HepG2 (cell line): ENCODE data around the gene PYGL. TPM values are rescaled to one million over a fixed set of nuclear protein-coding genes. Genes with fewer than 3 reads are reported as not detected.

Experiments used
- ADNP ChIP-seq: sonication (generic); formaldehyde crosslinking; IDR thresholded peaks from 2 replicates; pipeline ENCODE4 v1.4.0; 2020; ENCODE audit warnings: missing genetic modification reagents
- BRCA1 ChIP-seq: sonication (generic); formaldehyde crosslinking; IDR thresholded peaks from 2 replicates; pipeline ENCODE4 v1.4.0; 2020; ENCODE audit warnings: missing genetic modification reagents
- CBFB ChIP-seq: sonication (generic); formaldehyde crosslinking; IDR thresholded peaks from 2 replicates; pipeline ENCODE4 v1.4.0; 2020; ENCODE audit warnings: missing genetic modification reagents
- FOXK1 ChIP-seq: sonication (generic); formaldehyde crosslinking; IDR thresholded peaks from 2 replicates; pipeline ENCODE4 v1.4.0; 2020; ENCODE audit warnings: low read depth, missing genetic modification reagents, borderline replicate concordance
- KAT2B ChIP-seq: fragments of 150-350 bp; IDR thresholded peaks from 2 replicates; pipeline ENCODE4 v1.6.1; 2014; ENCODE audit warnings: low read depth, low read length, borderline replicate concordance
- KLF12 ChIP-seq: sonication (generic); formaldehyde crosslinking; IDR thresholded peaks from 2 replicates; pipeline ENCODE4 v1.4.0; 2020; ENCODE audit warnings: missing genetic modification reagents, borderline replicate concordance
- MIER2 ChIP-seq: IDR thresholded peaks from 2 replicates; pipeline ENCODE4 v1.6.1; 2016; ENCODE audit warnings: missing biosample characterization, missing genetic modification reagents
- MTA1 ChIP-seq: sonication (generic); formaldehyde crosslinking; IDR thresholded peaks from 2 replicates; pipeline ENCODE4 v1.4.0; 2020; ENCODE audit warnings: missing genetic modification reagents, mild to moderate bottlenecking, borderline replicate concordance
- MZF1 ChIP-seq: sonication (generic); formaldehyde crosslinking; IDR thresholded peaks from 2 replicates; pipeline ENCODE4 v1.8.1; 2023; ENCODE audit warnings: mild to moderate bottlenecking, missing genetic modification reagents, borderline replicate concordance
- NFE2L2 ChIP-seq: fragments of 150-350 bp; IDR thresholded peaks from 2 replicates; pipeline ENCODE4 v1.6.1; 2014; ENCODE audit warnings: low read length
- NRL ChIP-seq: sonication (generic); formaldehyde crosslinking; IDR thresholded peaks from 2 replicates; pipeline ENCODE4 v1.5.0; 2020; ENCODE audit warnings: missing genetic modification reagents, mild to moderate bottlenecking, moderate library complexity, borderline replicate concordance
- SYNCRIP ChIP-seq: fragments of 200-400 bp; formaldehyde crosslinking; IDR thresholded peaks from 2 replicates; pipeline ENCODE4 v1.6.1; 2018; ENCODE audit warnings: mild to moderate bottlenecking, low read depth, low read length; ENCODE audit not compliant: insufficient read depth
- ZC3H4 ChIP-seq: sonication (generic); formaldehyde crosslinking; IDR thresholded peaks from 2 replicates; pipeline ENCODE4 v1.4.0; 2020; ENCODE audit warnings: missing genetic modification reagents, borderline replicate concordance
- ZNF20 ChIP-seq: sonication (generic); formaldehyde crosslinking; IDR thresholded peaks from 2 replicates; pipeline ENCODE4 v1.4.0; 2020; ENCODE audit warnings: mild to moderate bottlenecking, moderate library complexity, missing genetic modification reagents
- ZNF3 ChIP-seq: IDR thresholded peaks from 2 replicates; pipeline ENCODE4 v1.7.0; 2017; ENCODE audit warnings: inconsistent platforms
- ZNF552 ChIP-seq: sonication (generic); formaldehyde crosslinking; IDR thresholded peaks from 2 replicates; pipeline ENCODE4 v1.9.0; 2022; ENCODE audit warnings: missing genetic modification reagents, mild to moderate bottlenecking, borderline replicate concordance
- ZNF678 ChIP-seq: sonication (generic); formaldehyde crosslinking; IDR thresholded peaks from 2 replicates; pipeline ENCODE4 v1.4.0; 2020; ENCODE audit warnings: mild to moderate bottlenecking, missing genetic modification reagents
- ZNF772 ChIP-seq: sonication (generic); formaldehyde crosslinking; IDR thresholded peaks from 2 replicates; pipeline ENCODE4 v1.5.0; 2020; ENCODE audit warnings: mild to moderate bottlenecking, missing genetic modification reagents
- ZNF841 ChIP-seq: sonication (generic); formaldehyde crosslinking; IDR thresholded peaks from 2 replicates; pipeline ENCODE4 v1.8.1; 2023; ENCODE audit warnings: missing genetic modification reagents, borderline replicate concordance
- polyA plus RNA-seq, 8 experiments: library from polyadenylated mRNA; depleted of rRNA in 3 of 8; stranded (reverse) in 7 of 8; unstranded in 1 of 8; fragments of >200 nt; fragmentation: Illumina TruSeq in 4 of 8; extraction: Trizol in 4 of 8; gene quantifications; 2 replicates each; pipeline versions ENCODE4 v1.2.1 to v1.2.3, GENCODE V29; 2011 to 2016; ENCODE audit warnings: low read depth in 4 of 8, missing spikeins in 1 of 8, mixed read lengths in 1 of 8; ENCODE audit not compliant: insufficient read depth in 1 of 8
- total RNA-seq, 5 experiments: library from RNA; depleted of rRNA; stranded (reverse); fragments of >200 nt; fragmentation: Illumina TruSeq; extraction: Trizol; gene quantifications; 2 replicates each; pipeline ENCODE4 v1.2.3, GENCODE V29; 2016; ENCODE audit warnings: low read depth in 1 of 5
- TF ChIP-seq, protein P1 (sequence below): IDR thresholded peaks from 2 replicates; pipeline ENCODE4 v1.6.1; 2016; ENCODE audit warnings: low read depth, borderline replicate concordance
- TF ChIP-seq, protein P2 (sequence below): sonication (generic); formaldehyde crosslinking; IDR thresholded peaks from 2 replicates; pipeline ENCODE4 v1.4.0; 2020; ENCODE audit warnings: missing genetic modification reagents
- TF ChIP-seq, protein P3 (sequence below): IDR thresholded peaks from 2 replicates; pipeline ENCODE4 v1.6.1; 2016
- TF ChIP-seq, protein P4 (sequence below): fragments of 450-650 bp; IDR thresholded peaks from 2 replicates; pipeline ENCODE4 v1.6.1; 2017

The PYGL gene
- total and polyA plus RNA-seq, 2 of the 13 experiments (the other 11 are each of a cell fraction or from before 2014, with no cell fraction given): 98.4 to 110 TPM

DNA sequence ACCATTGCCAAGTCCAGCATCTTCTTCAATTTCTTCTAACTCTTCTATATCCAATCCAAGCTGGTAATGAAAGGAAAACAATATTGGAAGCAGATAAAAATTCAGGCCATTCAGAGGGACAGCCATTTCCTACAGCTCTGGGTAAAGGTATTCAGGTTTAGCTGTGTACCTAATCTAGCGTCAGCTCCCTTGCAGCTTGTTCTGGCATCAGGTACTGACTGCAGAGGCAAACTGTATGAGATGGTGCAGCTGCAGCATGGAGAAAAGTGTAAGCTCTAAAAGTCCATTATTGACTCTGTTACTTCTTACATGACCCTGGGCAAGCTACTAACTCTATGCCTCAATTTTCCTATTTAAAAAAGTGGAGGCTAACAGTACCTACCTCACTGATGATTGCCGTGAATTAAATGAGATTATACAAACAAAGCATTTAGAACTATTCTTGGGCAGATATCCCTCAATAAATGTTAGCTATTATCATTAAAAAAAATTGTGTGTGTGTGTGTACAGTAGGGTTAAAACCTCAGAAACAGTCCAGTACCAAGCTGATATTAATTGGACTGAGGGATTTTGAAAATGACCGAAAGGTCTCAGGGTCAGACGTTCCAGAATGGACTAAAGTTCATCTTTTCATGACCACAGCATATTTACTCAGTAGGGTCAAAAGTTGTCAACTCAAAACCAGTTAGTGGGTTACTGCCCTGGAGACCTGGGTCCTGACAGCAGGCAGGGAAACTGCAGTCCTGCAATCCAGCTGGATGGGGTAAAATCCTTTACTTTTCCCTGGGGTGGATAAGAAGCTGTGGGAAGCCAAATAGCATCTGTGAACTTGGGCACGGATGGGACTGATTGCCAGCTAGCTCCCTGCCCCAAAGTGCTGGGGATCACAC lies 8.9 kb downstream of the PYGL start (continued):
- TF ChIP-seq SYNCRIP (no peak), ZNF20 (CRISPR knock-in tag) (no peak), ZNF3 (CRISPR knock-in tag) (no peak), NRL (no peak), NFE2L2 (no peak), FOXK1 (CRISPR knock-in tag) (no peak; the same call in 1 of the 2 replicates), ZNF841 (no peak), KAT2B (no peak), KLF12 (CRISPR knock-in tag) (0 out of 2 replicates have a peak, but pooled peaks have one; percentile 62), ZNF678 (CRISPR knock-in tag) (no peak), ZC3H4 (CRISPR knock-in tag) (no peak), ZNF772 (CRISPR knock-in tag) (peak; percentile 68; the same call in 1 of the 2 replicates), ADNP (CRISPR knock-in tag) (no peak), MTA1 (CRISPR knock-in tag) (peak; percentile 79; the same call in 1 of the 2 replicates), ZNF552 (CRISPR knock-in tag) (no peak), MZF1 (CRISPR knock-in tag) (no peak), CBFB (CRISPR knock-in tag) (peak; percentile 76; the same call in 1 of the 2 replicates), MIER2 (peak; percentile 30; the same call in 1 of the 2 replicates), BRCA1 (CRISPR knock-in tag) (peak; percentile 43; the same call in 1 of the 2 replicates)
- TF ChIP-seq, protein P1, sequence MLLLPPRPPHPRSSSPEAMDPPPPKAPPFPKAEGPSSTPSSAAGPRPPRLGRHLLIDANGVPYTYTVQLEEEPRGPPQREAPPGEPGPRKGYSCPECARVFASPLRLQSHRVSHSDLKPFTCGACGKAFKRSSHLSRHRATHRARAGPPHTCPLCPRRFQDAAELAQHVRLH: peak; percentile 51; the same call in 1 of the 2 replicates
- TF ChIP-seq, protein P2, sequence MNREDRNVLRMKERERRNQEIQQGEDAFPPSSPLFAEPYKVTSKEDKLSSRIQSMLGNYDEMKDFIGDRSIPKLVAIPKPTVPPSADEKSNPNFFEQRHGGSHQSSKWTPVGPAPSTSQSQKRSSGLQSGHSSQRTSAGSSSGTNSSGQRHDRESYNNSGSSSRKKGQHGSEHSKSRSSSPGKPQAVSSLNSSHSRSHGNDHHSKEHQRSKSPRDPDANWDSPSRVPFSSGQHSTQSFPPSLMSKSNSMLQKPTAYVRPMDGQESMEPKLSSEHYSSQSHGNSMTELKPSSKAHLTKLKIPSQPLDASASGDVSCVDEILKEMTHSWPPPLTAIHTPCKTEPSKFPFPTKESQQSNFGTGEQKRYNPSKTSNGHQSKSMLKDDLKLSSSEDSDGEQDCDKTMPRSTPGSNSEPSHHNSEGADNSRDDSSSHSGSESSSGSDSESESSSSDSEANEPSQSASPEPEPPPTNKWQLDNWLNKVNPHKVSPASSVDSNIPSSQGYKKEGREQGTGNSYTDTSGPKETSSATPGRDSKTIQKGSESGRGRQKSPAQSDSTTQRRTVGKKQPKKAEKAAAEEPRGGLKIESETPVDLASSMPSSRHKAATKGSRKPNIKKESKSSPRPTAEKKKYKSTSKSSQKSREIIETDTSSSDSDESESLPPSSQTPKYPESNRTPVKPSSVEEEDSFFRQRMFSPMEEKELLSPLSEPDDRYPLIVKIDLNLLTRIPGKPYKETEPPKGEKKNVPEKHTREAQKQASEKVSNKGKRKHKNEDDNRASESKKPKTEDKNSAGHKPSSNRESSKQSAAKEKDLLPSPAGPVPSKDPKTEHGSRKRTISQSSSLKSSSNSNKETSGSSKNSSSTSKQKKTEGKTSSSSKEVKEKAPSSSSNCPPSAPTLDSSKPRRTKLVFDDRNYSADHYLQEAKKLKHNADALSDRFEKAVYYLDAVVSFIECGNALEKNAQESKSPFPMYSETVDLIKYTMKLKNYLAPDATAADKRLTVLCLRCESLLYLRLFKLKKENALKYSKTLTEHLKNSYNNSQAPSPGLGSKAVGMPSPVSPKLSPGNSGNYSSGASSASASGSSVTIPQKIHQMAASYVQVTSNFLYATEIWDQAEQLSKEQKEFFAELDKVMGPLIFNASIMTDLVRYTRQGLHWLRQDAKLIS (CRISPR knock-in tag): no peak
- TF ChIP-seq, protein P3, sequence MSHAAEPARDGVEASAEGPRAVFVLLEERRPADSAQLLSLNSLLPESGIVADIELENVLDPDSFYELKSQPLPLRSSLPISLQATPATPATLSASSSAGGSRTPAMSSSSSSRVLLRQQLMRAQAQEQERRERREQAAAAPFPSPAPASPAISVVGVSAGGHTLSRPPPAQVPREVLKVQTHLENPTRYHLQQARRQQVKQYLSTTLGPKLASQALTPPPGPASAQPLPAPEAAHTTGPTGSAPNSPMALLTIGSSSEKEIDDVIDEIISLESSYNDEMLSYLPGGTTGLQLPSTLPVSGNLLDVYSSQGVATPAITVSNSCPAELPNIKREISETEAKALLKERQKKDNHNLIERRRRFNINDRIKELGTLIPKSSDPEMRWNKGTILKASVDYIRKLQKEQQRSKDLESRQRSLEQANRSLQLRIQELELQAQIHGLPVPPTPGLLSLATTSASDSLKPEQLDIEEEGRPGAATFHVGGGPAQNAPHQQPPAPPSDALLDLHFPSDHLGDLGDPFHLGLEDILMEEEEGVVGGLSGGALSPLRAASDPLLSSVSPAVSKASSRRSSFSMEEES (CRISPR knock-in tag): no peak; the same call in 1 of the 2 replicates
- TF ChIP-seq, protein P4, sequence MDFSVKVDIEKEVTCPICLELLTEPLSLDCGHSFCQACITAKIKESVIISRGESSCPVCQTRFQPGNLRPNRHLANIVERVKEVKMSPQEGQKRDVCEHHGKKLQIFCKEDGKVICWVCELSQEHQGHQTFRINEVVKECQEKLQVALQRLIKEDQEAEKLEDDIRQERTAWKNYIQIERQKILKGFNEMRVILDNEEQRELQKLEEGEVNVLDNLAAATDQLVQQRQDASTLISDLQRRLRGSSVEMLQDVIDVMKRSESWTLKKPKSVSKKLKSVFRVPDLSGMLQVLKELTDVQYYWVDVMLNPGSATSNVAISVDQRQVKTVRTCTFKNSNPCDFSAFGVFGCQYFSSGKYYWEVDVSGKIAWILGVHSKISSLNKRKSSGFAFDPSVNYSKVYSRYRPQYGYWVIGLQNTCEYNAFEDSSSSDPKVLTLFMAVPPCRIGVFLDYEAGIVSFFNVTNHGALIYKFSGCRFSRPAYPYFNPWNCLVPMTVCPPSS: no peak
